ENCODE data around the gene MRPL33. TPM values are rescaled to one million over a fixed set of nuclear protein-coding genes. Genes with fewer than 3 reads are reported as not detected.
A peak's percentile ranks its signal among the peaks of the same experiment; 100 is the strongest.

Gene MRPL33
- total RNA-seq, 1 donor from 2014 or later, result 53.5 TPM

DNA sequence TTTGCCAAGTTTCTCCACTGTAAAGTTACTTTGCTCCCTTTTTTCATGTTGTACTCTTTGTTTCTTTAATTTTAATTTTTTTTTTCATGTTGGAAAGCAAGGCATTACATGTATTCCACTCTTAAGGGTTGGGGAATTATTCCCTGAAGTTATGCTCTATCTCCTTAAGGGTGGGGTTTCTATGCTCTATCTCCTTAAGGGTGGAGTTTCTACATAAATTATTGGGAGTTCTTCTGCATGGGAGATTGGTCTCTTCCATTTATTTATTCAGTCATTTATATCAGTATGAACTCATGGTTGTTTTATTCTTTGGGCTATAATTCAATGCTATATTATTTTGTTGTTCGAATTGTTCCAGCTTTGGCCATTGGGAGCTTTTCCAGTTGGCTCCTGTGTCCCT is 11.2 kb downstream of the MRPL33 start:
- H3K27ac Mint-ChIP-seq (ENCODE audit: unreplicated experiment), result no peak overlapping the region

DNA sequence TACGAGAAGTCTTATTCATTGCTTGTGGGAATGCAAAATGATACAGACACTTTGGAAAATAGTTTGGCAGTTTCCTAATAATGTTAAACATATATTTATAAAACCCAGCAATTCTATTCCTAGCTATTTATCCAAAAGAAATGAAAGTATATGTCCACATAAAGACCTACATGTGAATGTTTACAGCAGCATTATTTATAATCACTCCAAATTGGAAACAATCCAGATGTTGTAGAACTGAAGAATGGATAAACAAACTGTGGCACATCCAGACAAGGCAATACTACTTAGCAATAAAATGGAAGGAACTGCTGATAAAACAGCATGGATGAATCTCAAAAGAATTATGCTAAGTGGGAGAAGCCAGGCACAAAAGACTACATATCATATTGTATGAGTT is 19.3 kb downstream of the MRPL33 start:
- DNase-seq (ENCODE audit: low read depth, low spot score), result no peak
- TF ChIP-seq, protein P1, sequence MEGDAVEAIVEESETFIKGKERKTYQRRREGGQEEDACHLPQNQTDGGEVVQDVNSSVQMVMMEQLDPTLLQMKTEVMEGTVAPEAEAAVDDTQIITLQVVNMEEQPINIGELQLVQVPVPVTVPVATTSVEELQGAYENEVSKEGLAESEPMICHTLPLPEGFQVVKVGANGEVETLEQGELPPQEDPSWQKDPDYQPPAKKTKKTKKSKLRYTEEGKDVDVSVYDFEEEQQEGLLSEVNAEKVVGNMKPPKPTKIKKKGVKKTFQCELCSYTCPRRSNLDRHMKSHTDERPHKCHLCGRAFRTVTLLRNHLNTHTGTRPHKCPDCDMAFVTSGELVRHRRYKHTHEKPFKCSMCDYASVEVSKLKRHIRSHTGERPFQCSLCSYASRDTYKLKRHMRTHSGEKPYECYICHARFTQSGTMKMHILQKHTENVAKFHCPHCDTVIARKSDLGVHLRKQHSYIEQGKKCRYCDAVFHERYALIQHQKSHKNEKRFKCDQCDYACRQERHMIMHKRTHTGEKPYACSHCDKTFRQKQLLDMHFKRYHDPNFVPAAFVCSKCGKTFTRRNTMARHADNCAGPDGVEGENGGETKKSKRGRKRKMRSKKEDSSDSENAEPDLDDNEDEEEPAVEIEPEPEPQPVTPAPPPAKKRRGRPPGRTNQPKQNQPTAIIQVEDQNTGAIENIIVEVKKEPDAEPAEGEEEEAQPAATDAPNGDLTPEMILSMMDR (conservative IDR thresholded peaks at IDR 0.05), result no peak
- Mint-ChIP-seq H3K9me3 (peaks cover 2% of the 10 kb centered on the region), H3K4me1 (peaks cover 14% of the 10 kb centered on the region), H3K36me3 (ENCODE audit: low read depth) (peaks cover 6% of the 10 kb centered on the region), H3K27me3 (ENCODE audit: low read depth) (no peaks in the 10 kb centered on the region), H3K4me3 (no peak overlapping the region), H3K27ac (ENCODE audit: unreplicated experiment) (no peak overlapping the region)

More for the DNA sequence above, 11.2 kb downstream of the MRPL33 start:
- Mint-ChIP-seq H3K27me3 (ENCODE audit: low read depth) (no peaks in the 10 kb centered on the region), H3K4me1 (peaks cover 17% of the 10 kb centered on the region), H3K4me3 (no peak overlapping the region), H3K36me3 (ENCODE audit: low read depth) (peaks cover 8% of the 10 kb centered on the region), H3K9me3 (no peaks in the 10 kb centered on the region)
- DNase-seq (ENCODE audit: low read depth, low spot score), result no peak
- TF ChIP-seq, protein P1 (conservative IDR thresholded peaks at IDR 0.05), result no peak

DNA sequence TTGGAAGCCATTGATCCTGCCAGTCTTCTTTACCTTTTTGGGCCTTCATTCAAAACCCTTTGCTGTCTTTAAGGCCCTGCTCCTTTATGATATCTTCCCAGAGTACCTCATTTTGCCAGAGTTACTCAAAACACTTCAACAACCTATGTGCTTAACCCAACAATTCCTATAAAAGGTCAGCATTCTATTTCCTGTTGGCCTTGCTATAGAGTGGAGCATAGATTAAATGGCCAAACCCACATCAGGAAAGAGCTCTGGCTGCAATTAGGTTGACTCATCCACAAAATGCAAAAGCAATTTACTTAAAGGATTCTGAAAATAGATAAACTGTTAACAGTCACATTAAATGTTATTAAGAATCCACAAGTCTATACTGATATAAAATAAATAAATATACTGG is 21.2 kb downstream of the MRPL33 start:
- H3K4me3 Mint-ChIP-seq, result no peak overlapping the region
- no peak overlapping the region for H3K27ac Mint-ChIP-seq (ENCODE audit: unreplicated experiment)
- H3K36me3 Mint-ChIP-seq (ENCODE audit: low read depth), result peaks cover 6% of the 10 kb centered on the region
- no peak for DNase-seq (ENCODE audit: low read depth, low spot score)
- H3K9me3 Mint-ChIP-seq, result peaks cover 2% of the 10 kb centered on the region
- H3K27me3 Mint-ChIP-seq (ENCODE audit: low read depth), result no peaks in the 10 kb centered on the region
- TF ChIP-seq, protein P1 (conservative IDR thresholded peaks at IDR 0.05), result no peak
- peaks cover 17% of the 10 kb centered on the region for H3K4me1 Mint-ChIP-seq

DNA sequence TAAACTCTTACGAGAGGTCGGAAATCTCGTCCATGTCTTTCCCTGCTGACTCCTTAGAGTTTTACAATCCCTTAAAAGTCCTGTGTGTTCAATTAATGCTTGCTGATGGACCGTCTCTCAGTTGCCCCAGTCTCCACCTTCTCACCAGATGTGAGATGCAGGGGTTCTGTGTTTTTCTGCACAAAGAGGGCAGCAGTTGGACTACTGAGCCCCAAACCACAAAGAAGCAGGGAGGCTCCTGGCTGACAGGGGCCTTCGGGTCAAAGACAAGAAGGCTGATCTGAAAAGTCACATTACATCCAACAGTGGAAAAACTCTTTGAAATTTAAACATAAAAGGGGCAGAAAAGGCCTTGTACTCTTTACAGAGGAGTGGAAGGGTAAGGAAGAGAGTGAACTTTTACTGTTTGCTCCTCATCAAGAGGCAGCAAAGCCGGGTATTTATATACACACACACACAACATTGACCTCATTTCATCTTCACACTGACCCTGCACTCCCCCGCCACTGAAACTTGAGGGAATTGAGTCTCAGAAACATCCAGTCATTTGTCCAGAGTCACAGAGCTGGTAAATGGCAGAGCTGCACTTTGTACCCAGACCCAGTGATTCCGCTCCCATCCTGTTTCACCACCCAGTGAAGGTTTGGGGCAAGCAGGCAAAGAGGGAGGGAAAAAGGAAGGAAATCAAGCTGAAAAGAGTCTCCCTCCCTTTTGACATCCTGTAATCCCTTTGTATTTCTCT is 23.7 kb downstream of the MRPL33 start:
- Mint-ChIP-seq H3K36me3 (ENCODE audit: low read depth) (peaks cover 3% of the 10 kb centered on the region), H3K27ac (ENCODE audit: unreplicated experiment) (peak overlapping the region; percentile 76), H3K4me3 (no peak overlapping the region), H3K27me3 (ENCODE audit: low read depth) (no peaks in the 10 kb centered on the region), H3K9me3 (no peaks in the 10 kb centered on the region), H3K4me1 (peaks cover 25% of the 10 kb centered on the region)
- TF ChIP-seq, protein P1 (conservative IDR thresholded peaks at IDR 0.05), result no peak
- DNase-seq (ENCODE audit: low read depth, low spot score), result no peak

DNA sequence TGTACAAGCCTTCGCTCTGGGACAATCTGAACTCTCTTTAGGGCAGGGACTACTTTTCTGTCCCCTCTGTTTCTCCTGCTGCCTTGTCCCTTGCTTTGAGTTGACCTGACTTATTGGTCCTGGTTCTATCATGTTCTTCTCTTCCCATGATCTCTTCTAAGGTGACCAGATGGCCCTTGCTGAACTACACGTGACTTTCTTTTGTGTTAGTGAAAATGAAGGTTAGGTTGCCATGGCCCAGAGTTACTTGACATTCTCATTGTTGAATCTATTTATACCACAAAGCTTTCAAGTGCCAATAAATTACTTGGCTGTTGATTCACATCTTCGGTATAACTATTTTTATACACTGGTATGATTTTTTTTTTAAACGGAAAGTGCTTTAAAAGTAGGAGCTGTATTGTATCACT is 24.4 kb downstream of the MRPL33 start:
- peaks cover 3% of the 10 kb centered on the region for H3K36me3 Mint-ChIP-seq (ENCODE audit: low read depth)
- peaks cover 25% of the 10 kb centered on the region for H3K4me1 Mint-ChIP-seq
- H3K27ac Mint-ChIP-seq (ENCODE audit: unreplicated experiment), result peak overlapping the region; percentile 76
- H3K27me3 Mint-ChIP-seq (ENCODE audit: low read depth), result no peaks in the 10 kb centered on the region
- TF ChIP-seq, protein P1 (conservative IDR thresholded peaks at IDR 0.05), result no peak
- no peaks in the 10 kb centered on the region for H3K9me3 Mint-ChIP-seq
- no peak for DNase-seq (ENCODE audit: low read depth, low spot score)
- H3K4me3 Mint-ChIP-seq, result no peak overlapping the region

Data from neural crest cell (in vitro differentiated cells).